OCI-LY1 (cell line): ENCODE measurements around the gene CTDSP1.

Experiments used
- H2AFZ ChIP-seq: fragments of 200-600 bp; sonication (generic), shearing (Covaris generic); 2 replicates; pipeline ENCODE4 v1.6.0; 2014; ENCODE audit warnings: antibody characterized with exemption, mild to moderate bottlenecking, low read length
- H3F3A ChIP-seq: fragments of 200-600 bp; sonication (generic), shearing (Covaris generic); 2 replicates; pipeline ENCODE4 v1.6.0; 2014; ENCODE audit warnings: mild to moderate bottlenecking, antibody characterized with exemption, low read length, moderate library complexity; ENCODE audit not compliant: insufficient read depth
- H3K27ac ChIP-seq: fragments of 200-600 bp; sonication (generic); 2 replicates; pipeline ENCODE4 v1.5.1; 2014; ENCODE audit warnings: low read length, mixed run types, mild to moderate bottlenecking, low read depth; ENCODE audit not compliant: poor library complexity, severe bottlenecking
- H3K27me3 ChIP-seq: fragments of 200-600 bp; sonication (generic); 2 replicates; pipeline ENCODE4 v1.6.0; 2014; ENCODE audit warnings: antibody characterized with exemption, mild to moderate bottlenecking, low read length, moderate library complexity; ENCODE audit not compliant: insufficient read depth
- H3K36me3 ChIP-seq: fragments of 200-600 bp; sonication (generic); 2 replicates; pipeline ENCODE4 v1.6.1; 2014; ENCODE audit warnings: mild to moderate bottlenecking, antibody characterized with exemption, low read length, moderate library complexity, mixed read lengths; ENCODE audit not compliant: insufficient read depth
- H3K4me1 ChIP-seq: fragments of 200-600 bp; sonication (generic); 2 replicates; pipeline ENCODE4 v1.5.1; 2014; ENCODE audit warnings: mild to moderate bottlenecking, low read length, moderate library complexity; ENCODE audit not compliant: insufficient read depth, severe bottlenecking
- H3K4me2 ChIP-seq: fragments of 200-600 bp; sonication (generic), shearing (Covaris generic); 2 replicates; pipeline ENCODE4 v1.6.1; 2014; ENCODE audit warnings: low read length
- H3K4me3 ChIP-seq: fragments of 200-600 bp; sonication (generic); 2 replicates; pipeline ENCODE4 v1.5.1; 2014; ENCODE audit warnings: low read length, low read depth, mild to moderate bottlenecking, mixed read lengths; ENCODE audit not compliant: poor library complexity, severe bottlenecking
- H3K79me2 ChIP-seq: fragments of 200-600 bp; shearing (Covaris generic); 2 replicates; pipeline ENCODE4 v1.6.1; 2016; ENCODE audit warnings: mixed run types, low read length, mixed read lengths; ENCODE audit not compliant: insufficient read depth
- H3K9ac ChIP-seq: fragments of 200-600 bp; sonication (generic), shearing (Covaris generic); 2 replicates; pipeline ENCODE4 v1.6.1; 2014; ENCODE audit warnings: mild to moderate bottlenecking, low read length, mixed read lengths
- H3K9me2 ChIP-seq: fragments of 200-600 bp; sonication (generic), shearing (Covaris generic); 2 replicates; pipeline ENCODE4 v1.6.1; 2014; ENCODE audit warnings: low read depth, mild to moderate bottlenecking, low read length, mixed read lengths
- H3K9me3 ChIP-seq: fragments of 200-600 bp; shearing (Covaris generic); 2 replicates; pipeline ENCODE4 v1.6.1; 2014; ENCODE audit warnings: low read length, mixed read lengths
- H4K20me1 ChIP-seq: fragments of 200-600 bp; sonication (generic), shearing (Covaris generic); 2 replicates; pipeline ENCODE4 v1.6.0; 2016; ENCODE audit warnings: mild to moderate bottlenecking, low read length; ENCODE audit not compliant: insufficient read depth
- EZH2 ChIP-seq: fragments of 200-600 bp; sonication (generic), shearing (Covaris generic); IDR thresholded peaks from 2 replicates; pipeline ENCODE4 v1.8.0; 2017; ENCODE audit warnings: borderline replicate concordance, mixed run types, mild to moderate bottlenecking, antibody characterized with exemption, low read length, moderate library complexity, mixed read lengths
- TF ChIP-seq, protein P1 (sequence below): fragments of 200-600 bp; sonication (generic), shearing (Covaris generic); IDR thresholded peaks from 2 replicates; pipeline ENCODE4 v1.5.1; 2017; ENCODE audit warnings: mild to moderate bottlenecking, antibody characterized with exemption, low read length, moderate library complexity, mixed read lengths

Gene CTDSP1

GRCh38 chr2:218419630-218420216 is 20.1 kb downstream of the CTDSP1 start:
- no peak for TF ChIP-seq EZH2
- TF ChIP-seq, protein P1, sequence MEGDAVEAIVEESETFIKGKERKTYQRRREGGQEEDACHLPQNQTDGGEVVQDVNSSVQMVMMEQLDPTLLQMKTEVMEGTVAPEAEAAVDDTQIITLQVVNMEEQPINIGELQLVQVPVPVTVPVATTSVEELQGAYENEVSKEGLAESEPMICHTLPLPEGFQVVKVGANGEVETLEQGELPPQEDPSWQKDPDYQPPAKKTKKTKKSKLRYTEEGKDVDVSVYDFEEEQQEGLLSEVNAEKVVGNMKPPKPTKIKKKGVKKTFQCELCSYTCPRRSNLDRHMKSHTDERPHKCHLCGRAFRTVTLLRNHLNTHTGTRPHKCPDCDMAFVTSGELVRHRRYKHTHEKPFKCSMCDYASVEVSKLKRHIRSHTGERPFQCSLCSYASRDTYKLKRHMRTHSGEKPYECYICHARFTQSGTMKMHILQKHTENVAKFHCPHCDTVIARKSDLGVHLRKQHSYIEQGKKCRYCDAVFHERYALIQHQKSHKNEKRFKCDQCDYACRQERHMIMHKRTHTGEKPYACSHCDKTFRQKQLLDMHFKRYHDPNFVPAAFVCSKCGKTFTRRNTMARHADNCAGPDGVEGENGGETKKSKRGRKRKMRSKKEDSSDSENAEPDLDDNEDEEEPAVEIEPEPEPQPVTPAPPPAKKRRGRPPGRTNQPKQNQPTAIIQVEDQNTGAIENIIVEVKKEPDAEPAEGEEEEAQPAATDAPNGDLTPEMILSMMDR = no peak
- Histone ChIP-seq H3K27ac (no peak overlapping the region), H3K9me3 (no peaks in the 10 kb centered on the region), H3F3A (no peaks in the 10 kb centered on the region), H3K9ac (no peak overlapping the region), H3K9me2 (no peaks in the 10 kb centered on the region), H3K4me1 (no peaks in the 10 kb centered on the region), H3K4me2 (no peak overlapping the region), H3K36me3 (no peaks in the 10 kb centered on the region), H3K27me3 (peaks cover 5% of the 10 kb centered on the region; the same call in 1 of the 2 replicates), H2AFZ (no peak overlapping the region), H3K79me2 (no peaks in the 10 kb centered on the region), H3K4me3 (no peak overlapping the region), H4K20me1 (no peaks in the 10 kb centered on the region)

- H3K4me3 ChIP-seq = no peak overlapping the region
- H3K9ac ChIP-seq = no peak overlapping the region
- TF ChIP-seq, protein P1 = no peak
- no peak for TF ChIP-seq EZH2
- H3K36me3 ChIP-seq = no peaks in the 10 kb centered on the region
- H3K9me3 ChIP-seq = no peaks in the 10 kb centered on the region
- H3K4me2 ChIP-seq = no peak overlapping the region
- H3K27me3 ChIP-seq = peaks cover 5% of the 10 kb centered on the region; the same call in 1 of the 2 replicates
- no peaks in the 10 kb centered on the region for H3F3A ChIP-seq
- H3K27ac ChIP-seq = no peak overlapping the region
- no peaks in the 10 kb centered on the region for H3K4me1 ChIP-seq
- no peaks in the 10 kb centered on the region for H4K20me1 ChIP-seq
- H2AFZ ChIP-seq = no peak overlapping the region
- no peaks in the 10 kb centered on the region for H3K9me2 ChIP-seq
- no peaks in the 10 kb centered on the region for H3K79me2 ChIP-seq
Measured at GRCh38 chr2:218421027-218421426, 21.4 kb downstream of the CTDSP1 start.

DNA sequence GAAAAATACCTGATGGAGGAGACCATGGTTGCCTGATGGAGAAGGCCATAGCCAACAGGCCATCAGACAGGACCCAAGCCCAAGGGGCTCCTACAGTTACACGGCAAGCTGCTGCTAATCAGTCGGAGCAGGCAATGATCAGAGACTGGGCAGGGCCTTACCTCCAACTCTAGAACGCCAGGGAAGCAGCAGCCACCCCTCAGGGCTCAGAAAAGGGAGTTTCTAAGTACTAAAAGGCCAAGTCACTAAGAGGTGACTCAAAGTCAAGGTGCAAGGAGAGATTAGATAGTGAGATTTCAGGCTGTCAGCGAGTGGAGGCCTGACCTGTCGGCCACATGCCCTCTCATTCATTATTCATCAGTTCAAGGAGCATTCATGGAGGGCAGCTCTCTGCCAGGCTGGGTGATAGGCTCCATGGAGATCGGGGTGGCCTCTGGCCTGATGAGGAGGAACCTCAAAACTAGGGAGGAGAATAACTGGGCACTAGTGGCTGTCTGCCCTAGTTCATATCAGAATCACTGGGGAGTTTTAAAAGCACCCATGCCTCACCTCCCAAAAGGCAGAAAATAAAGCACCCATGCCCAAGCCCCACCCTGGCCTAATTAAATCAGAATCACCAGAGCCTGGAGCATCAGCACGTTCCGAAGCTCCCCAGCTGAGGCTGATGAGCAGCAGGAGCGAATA is 22.9 kb downstream of the CTDSP1 start:
- Histone ChIP-seq H3F3A (no peaks in the 10 kb centered on the region), H3K27me3 (no peaks in the 10 kb centered on the region), H3K79me2 (no peaks in the 10 kb centered on the region), H3K4me1 (no peaks in the 10 kb centered on the region), H2AFZ (no peak overlapping the region), H3K9ac (no peak overlapping the region), H3K4me3 (no peak overlapping the region), H3K36me3 (no peaks in the 10 kb centered on the region), H3K27ac (no peak overlapping the region), H3K4me2 (no peak overlapping the region), H3K9me2 (no peaks in the 10 kb centered on the region), H4K20me1 (no peaks in the 10 kb centered on the region), H3K9me3 (no peaks in the 10 kb centered on the region)
- no peak for TF ChIP-seq EZH2
- TF ChIP-seq, protein P1 = no peak
